HepG2 (cell line): ENCODE data around the gene P2RY6. TPM values are rescaled to one million over a fixed set of nuclear protein-coding genes. Genes with fewer than 3 reads are reported as not detected.

Experiments
- ATAC-seq: fragments of 200-7000 bp; cut with Tn5 transposase; 3 replicates; pipeline ENCODE4 v1.9.1; 2020; ENCODE audit warnings: mild to moderate bottlenecking, moderate library complexity
- BruUV-seq: library from RNA; stranded (reverse); fragments of 400-500 nt; replicated peaks from 2 replicates; lab custom pipeline; 2021; lab: Mats Ljungman, UMichigan
- CTCF ChIA-PET: fragments of 300-600 bp; formaldehyde crosslinking; extraction: SDS; loops from one replicate; lab custom pipeline; 2021; ENCODE audit warnings: low total read pairs, inconsistent platforms, low intra/inter-chr PET ratio; lab: Yijun Ruan, JAX
- POLR2A ChIA-PET: fragments of 350-600 bp; sonication (Branson Sonifier 250); formaldehyde crosslinking; loops from one replicate; lab custom pipeline; 2020; ENCODE audit warnings: antibody characterized with exemption, inconsistent platforms; lab: Yijun Ruan, JAX
- DNase-seq: peaks from one replicate; pipeline ENCODE4 v3.0.0-alpha.2; 2015; ENCODE audit warnings: low spot score
- FAIRE-seq: peaks from 3 replicates; lab custom pipeline; 2011; peaks lifted over from hg19 to GRCh38; lab: Jason Lieb, UNC
- H2AFZ ChIP-seq: one replicate; pipeline ENCODE4 v1.6.1; 2011; ENCODE audit warnings: low read length, inconsistent platforms
- H3K27ac ChIP-seq: fragments of 300-600 bp; 3 replicates; pipeline ENCODE4 v1.8.0; 2011; ENCODE audit warnings: mixed run types, mild to moderate bottlenecking, mixed read lengths, low read length, inconsistent platforms; ENCODE audit not compliant: insufficient read depth; ENCODE audit errors: extremely low read length
- H3K27me3 ChIP-seq, 2 experiments: fragments of 200-600 bp in 1 of 2; 2 replicates in 1 of 2; 3 replicates in 1 of 2; pipeline versions ENCODE4 v1.6.0 to v1.8.0; 2011; ENCODE audit warnings: low read length in 2 of 2, mild to moderate bottlenecking in 2 of 2, moderate library complexity in 2 of 2, inconsistent platforms in 1 of 2; ENCODE audit not compliant: insufficient read depth in 2 of 2, control insufficient read depth in 1 of 2
- H3K36me3 ChIP-seq, 2 experiments: fragments of 200-600 bp in 1 of 2; replicated peaks in 1 of 2; 2 replicates in 1 of 2; 3 replicates in 1 of 2; pipeline versions ENCODE4 v1.5.1 to v1.8.0; 2011; ENCODE audit warnings: low read length in 2 of 2, inconsistent platforms in 1 of 2; ENCODE audit not compliant: insufficient read depth in 2 of 2, control insufficient read depth in 1 of 2
- H3K4me1 ChIP-seq: 2 replicates; pipeline ENCODE4 v1.5.1; 2012; ENCODE audit warnings: low read length, inconsistent platforms; ENCODE audit not compliant: insufficient read depth
- H3K4me2 ChIP-seq: 2 replicates; pipeline ENCODE4 v1.6.0; 2011; ENCODE audit warnings: low read depth, low read length, inconsistent platforms
- H3K4me3 ChIP-seq, 3 experiments: fragments of 200-600 bp in 1 of 3; sonication (generic), shearing (Covaris generic) in 1 of 3; replicated peaks in 1 of 3; 2 replicates each; pipeline ENCODE4 v1.5.1; 2011 to 2016; ENCODE audit warnings: low read length in 3 of 3, inconsistent platforms in 2 of 3, low read depth in 2 of 3, mild to moderate bottlenecking in 2 of 3, control low read depth in 1 of 3, mixed read lengths in 1 of 3; ENCODE audit not compliant: insufficient read depth in 1 of 3
- H3K79me2 ChIP-seq: one replicate; pipeline ENCODE4 v1.6.1; 2011; ENCODE audit warnings: low read length, inconsistent platforms; ENCODE audit not compliant: insufficient read depth
- H3K9ac ChIP-seq: 2 replicates; pipeline ENCODE4 v1.6.0; 2011; ENCODE audit warnings: mild to moderate bottlenecking, low read depth, low read length, inconsistent platforms; ENCODE audit not compliant: insufficient read depth
- H3K9me3 ChIP-seq: 2 replicates; pipeline ENCODE4 v1.5.1; 2012; ENCODE audit warnings: mild to moderate bottlenecking, low read length
- H4K20me1 ChIP-seq: 2 replicates; pipeline ENCODE4 v1.6.0; 2011; ENCODE audit warnings: inconsistent platforms, mild to moderate bottlenecking, low read length, moderate library complexity; ENCODE audit not compliant: insufficient read depth
- PHF8 ChIP-seq: sonication (generic); formaldehyde crosslinking; IDR thresholded peaks from 2 replicates; pipeline ENCODE4 v1.5.0; 2020; ENCODE audit warnings: missing genetic modification reagents
- ZMYM3 ChIP-seq: sonication (generic); formaldehyde crosslinking; IDR thresholded peaks from 2 replicates; pipeline ENCODE4 v1.5.1; 2020; ENCODE audit warnings: mild to moderate bottlenecking, missing genetic modification reagents
- ZNF629 ChIP-seq: sonication (generic); formaldehyde crosslinking; conservative IDR thresholded peaks from 2 replicates; pipeline ENCODE4 v1.5.0; 2020; ENCODE audit warnings: missing genetic modification reagents
- WGBS: methylation state at CpG from one replicate; pipeline ENCODE4 v1.1.6; 2017; ENCODE audit warnings: low lambda C conversion rate; 5-methylcytosine and 5-hydroxymethylcytosine counted together
- in situ Hi-C: cut with HindIII; loops from 2 replicates; pipeline ENCODE4 v1.10.0; 2017; ENCODE audit warnings: low pct_unique_long_range_greater_than_20kb; ENCODE audit not compliant: extremely low pct_ligation_motif_present
- intact Hi-C: fragments of 100-400 bp; cut with micrococcal nuclease; formaldehyde crosslinking; loops from one replicate; pipeline ENCODE4 v1.10.0; 2022; ENCODE audit not compliant: unreplicated experiment
- polyA plus RNA-seq, 8 experiments: library from polyadenylated mRNA; depleted of rRNA in 3 of 8; stranded (reverse) in 7 of 8; unstranded in 1 of 8; fragments of >200 nt; fragmentation: Illumina TruSeq in 4 of 8; extraction: Trizol in 4 of 8; gene quantifications; 2 replicates each; pipeline versions ENCODE4 v1.2.1 to v1.2.3, GENCODE V29; 2011 to 2016; ENCODE audit warnings: low read depth in 4 of 8, missing spikeins in 1 of 8, mixed read lengths in 1 of 8; ENCODE audit not compliant: insufficient read depth in 1 of 8
- total RNA-seq, 5 experiments: library from RNA; depleted of rRNA; stranded (reverse); fragments of >200 nt; fragmentation: Illumina TruSeq; extraction: Trizol; gene quantifications; 2 replicates each; pipeline ENCODE4 v1.2.3, GENCODE V29; 2016; ENCODE audit warnings: low read depth in 1 of 5
- TF ChIP-seq, protein P1 (sequence below): sonication (generic); formaldehyde crosslinking; conservative IDR thresholded peaks from 2 replicates; pipeline ENCODE4 v1.8.0; 2022; ENCODE audit warnings: missing genetic modification reagents
- TF ChIP-seq, protein P2 (sequence below): sonication (generic); formaldehyde crosslinking; IDR thresholded peaks from 2 replicates; pipeline ENCODE4 v1.4.0; 2020; ENCODE audit warnings: missing genetic modification reagents

Gene P2RY6
- total and polyA plus RNA-seq, 2 of the 13 experiments (the other 11 are each of a cell fraction or from before 2014, with no cell fraction given), result 0.09 to 0.29 TPM

DNA sequence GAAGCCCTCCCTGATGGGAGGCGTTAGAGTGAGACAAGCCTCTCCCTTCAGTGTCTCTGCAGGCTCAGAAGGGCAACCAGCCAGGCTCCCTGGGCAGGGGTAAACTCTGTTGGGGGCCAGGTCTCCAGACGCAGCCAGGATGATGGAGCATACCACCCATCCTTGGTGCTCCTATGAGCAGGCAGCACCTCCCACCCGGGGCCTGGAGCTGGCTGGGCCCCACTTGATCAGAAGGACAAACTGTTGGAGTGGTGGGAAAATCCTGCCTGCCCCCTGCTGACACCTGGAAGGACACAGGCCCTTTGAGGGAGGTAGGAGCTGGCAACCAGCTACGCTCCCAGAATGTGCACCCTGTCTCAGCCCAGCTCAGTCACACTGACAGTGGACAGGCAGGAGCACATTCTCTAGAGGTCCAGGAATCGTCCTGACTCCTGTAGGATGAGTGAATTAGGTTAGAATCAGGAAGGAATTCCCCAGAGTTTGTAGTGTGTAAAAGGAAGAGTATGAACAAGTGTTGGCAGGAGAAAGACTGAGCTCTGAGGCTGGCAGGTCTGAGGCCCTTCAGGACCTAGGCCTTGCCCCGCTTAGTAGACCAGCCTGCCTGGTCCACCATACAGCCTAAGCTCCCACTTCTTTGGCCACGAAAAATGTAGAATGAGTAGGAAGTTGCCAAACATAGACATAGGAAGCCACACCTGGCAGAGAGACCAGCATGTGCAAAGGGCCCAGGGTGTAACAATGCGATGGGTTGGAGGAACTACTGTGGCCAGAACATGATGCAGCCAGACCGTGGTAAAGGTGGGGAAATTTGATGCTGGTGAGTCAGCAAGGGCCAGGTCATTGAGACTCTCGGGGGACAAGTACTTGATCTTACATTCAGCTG lies 55.0 kb downstream of the P2RY6 start (continued):
- TF ChIP-seq, protein P1, sequence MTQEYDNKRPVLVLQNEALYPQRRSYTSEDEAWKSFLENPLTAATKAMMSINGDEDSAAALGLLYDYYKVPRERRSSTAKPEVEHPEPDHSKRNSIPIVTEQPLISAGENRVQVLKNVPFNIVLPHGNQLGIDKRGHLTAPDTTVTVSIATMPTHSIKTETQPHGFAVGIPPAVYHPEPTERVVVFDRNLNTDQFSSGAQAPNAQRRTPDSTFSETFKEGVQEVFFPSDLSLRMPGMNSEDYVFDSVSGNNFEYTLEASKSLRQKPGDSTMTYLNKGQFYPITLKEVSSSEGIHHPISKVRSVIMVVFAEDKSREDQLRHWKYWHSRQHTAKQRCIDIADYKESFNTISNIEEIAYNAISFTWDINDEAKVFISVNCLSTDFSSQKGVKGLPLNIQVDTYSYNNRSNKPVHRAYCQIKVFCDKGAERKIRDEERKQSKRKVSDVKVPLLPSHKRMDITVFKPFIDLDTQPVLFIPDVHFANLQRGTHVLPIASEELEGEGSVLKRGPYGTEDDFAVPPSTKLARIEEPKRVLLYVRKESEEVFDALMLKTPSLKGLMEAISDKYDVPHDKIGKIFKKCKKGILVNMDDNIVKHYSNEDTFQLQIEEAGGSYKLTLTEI (CRISPR knock-in tag), result no peak
- TF ChIP-seq PHF8, result no peak

DNA sequence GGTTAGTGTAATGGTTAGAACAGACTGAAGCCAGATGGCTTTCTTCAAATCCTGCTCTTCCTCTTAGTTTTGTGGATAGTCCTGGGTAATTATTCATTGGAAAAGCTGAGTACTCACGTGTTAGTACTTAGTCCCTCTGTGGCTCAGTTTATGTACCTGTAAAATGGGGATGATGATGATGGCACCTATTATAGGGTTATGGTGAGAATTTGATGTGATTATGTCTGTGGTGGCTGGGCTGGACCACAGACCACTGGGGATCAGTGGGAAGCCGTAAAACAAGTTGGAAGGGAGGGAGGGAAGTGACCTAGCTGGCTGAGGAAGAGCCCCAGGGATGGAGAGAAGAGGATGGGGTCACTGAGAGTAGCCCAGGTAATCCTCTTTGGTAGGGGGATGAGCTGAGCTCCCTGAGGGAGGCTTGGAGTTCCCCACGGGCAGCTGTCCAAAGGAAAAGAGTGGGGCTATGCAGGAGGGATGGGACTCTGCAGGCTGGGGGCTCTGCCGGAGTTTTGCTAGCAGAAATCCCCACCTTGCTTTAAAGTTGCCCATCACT lies 55.8 kb downstream of the P2RY6 start:
- peaks cover 5 to 12% of the 10 kb centered on the region in 2 experiments; a peak in 2 of 5 replicates for H3K36me3 ChIP-seq
- H3K4me1 ChIP-seq, result peaks cover 96% of the 10 kb centered on the region
- H3K9ac ChIP-seq, result no peak overlapping the region
- 87% methylated on average over 4 of the region's 4 CpGs for WGBS
- no TSS peak for BruUV-seq
- FAIRE-seq (no peak), DNase-seq (no peak), ATAC-seq (no peak)
- H3K27ac ChIP-seq, result peak overlapping the region; percentile 42
- H3K4me3 ChIP-seq, result no peak overlapping the region
- H3K9me3 ChIP-seq, result no peaks in the 10 kb centered on the region
- ChIA-PET POLR2A (interaction anchor here (6.3 to 10.1 kb wide), 2 partner anchors 14 to 20 kb away, joined by 35 to 205 read pairs; partner anchors contain the start of gene ARHGEF17), CTCF (no interaction called here)
- in situ Hi-C loops, result no loop called here
- H3K79me2 ChIP-seq, result peaks cover 33% of the 10 kb centered on the region
- H2AFZ ChIP-seq, result no peak overlapping the region
- no peaks in the 10 kb centered on the region for H4K20me1 ChIP-seq
- no peaks in the 10 kb centered on the region for H3K27me3 ChIP-seq
- TF ChIP-seq ZNF629, result peak; percentile 90
- TF ChIP-seq, protein P2, sequence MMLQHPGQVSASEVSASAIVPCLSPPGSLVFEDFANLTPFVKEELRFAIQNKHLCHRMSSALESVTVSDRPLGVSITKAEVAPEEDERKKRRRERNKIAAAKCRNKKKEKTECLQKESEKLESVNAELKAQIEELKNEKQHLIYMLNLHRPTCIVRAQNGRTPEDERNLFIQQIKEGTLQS (CRISPR knock-in tag), result no peak
- 0 out of 2 replicates have a peak, but pooled peaks have one; percentile 26 for TF ChIP-seq ZMYM3 (CRISPR knock-in tag)
- intact Hi-C loops, result no loop called here
- peak overlapping the region; percentile 23; the same call in 1 of the 2 replicates for H3K4me2 ChIP-seq
